RKO (cell line): ENCODE results near the gene ELOVL3.
A peak's percentile ranks its signal among the peaks of the same experiment; 100 is the strongest.
"Not testable (repeated sequence)": the region's sequence is repeated elsewhere in the genome, so short reads cannot be mapped to it uniquely, and the experiment has no call there.

Experiments
- DNase-seq: peaks from one replicate; pipeline ENCODE4 v3.0.0-alpha.2; 2016; ENCODE audit warnings: low spot score

The ELOVL3 gene

DNA sequence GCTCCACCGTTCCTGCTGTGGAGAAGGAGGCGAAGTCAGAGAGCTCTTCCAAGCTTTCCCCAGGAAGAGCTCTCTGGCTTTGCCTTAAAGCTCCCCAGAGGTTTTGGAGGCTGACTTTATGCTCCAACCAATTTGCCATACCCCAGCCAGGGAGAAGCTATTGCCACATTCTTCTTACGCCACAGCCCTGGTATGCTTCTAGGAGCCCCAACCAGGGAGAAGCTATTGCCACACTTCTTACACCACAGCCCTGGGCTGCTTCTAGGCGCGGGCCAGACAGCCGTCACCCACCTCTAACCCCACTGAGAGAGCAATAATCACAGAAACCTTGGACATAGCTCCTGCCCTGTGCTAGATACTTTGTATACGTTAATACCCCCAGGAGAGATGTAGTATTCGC, 951 bp downstream of the ELOVL3 start:
- DNase-seq, result no peak

DNA sequence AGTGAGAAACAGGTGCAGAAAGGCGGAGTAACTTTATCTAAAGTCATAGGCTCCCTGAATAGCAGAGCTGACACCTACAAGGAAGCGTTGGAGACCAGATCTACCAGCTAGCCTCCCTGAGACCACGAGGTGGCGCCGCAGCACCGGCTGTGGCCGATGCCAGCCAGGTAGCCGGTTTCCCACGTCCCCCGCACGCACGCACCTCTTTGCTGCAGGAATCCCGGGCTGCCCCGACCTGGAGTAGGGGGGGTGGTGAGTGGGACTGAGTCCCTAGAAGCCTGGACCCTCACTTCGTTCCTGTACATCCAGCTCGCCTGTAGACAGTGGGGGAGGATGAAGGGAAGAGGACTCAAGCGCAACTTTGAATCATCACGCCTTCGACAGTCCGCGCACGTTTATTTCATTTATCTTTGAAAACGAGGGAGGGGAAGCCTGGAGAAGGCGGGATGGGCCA, 3.7 kb downstream of the ELOVL3 start:
- DNase-seq, result peak; percentile 79

- no peak for DNase-seq
Measured at GRCh38 chr10:102230264-102230860, 4.3 kb downstream of the ELOVL3 start.

DNA sequence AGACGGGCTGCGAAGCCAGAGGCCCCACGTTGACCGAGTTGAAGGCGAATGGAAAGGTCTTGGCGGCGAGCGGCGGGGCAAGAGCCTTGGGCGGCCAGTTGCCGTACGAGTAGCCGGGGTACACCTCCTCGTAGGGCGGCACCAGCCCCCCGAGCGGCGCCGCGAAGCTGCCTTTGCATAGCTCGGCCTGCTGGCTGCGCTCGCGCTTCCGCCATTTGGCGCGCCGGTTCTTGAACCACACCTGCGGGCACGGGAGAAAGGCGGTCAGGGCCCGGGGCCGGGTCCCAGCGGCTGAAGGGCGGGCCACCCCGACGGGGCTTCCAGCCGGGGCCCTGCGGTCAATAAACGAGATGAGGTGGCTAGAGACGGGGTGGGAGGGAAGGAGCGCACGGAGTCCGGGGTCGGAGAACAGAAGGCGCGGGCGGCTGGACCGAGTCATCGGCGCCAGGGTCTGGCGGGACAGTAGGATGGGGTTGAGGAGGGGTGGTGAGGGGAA, 4.8 kb downstream of the ELOVL3 start:
- no peak for DNase-seq

DNA sequence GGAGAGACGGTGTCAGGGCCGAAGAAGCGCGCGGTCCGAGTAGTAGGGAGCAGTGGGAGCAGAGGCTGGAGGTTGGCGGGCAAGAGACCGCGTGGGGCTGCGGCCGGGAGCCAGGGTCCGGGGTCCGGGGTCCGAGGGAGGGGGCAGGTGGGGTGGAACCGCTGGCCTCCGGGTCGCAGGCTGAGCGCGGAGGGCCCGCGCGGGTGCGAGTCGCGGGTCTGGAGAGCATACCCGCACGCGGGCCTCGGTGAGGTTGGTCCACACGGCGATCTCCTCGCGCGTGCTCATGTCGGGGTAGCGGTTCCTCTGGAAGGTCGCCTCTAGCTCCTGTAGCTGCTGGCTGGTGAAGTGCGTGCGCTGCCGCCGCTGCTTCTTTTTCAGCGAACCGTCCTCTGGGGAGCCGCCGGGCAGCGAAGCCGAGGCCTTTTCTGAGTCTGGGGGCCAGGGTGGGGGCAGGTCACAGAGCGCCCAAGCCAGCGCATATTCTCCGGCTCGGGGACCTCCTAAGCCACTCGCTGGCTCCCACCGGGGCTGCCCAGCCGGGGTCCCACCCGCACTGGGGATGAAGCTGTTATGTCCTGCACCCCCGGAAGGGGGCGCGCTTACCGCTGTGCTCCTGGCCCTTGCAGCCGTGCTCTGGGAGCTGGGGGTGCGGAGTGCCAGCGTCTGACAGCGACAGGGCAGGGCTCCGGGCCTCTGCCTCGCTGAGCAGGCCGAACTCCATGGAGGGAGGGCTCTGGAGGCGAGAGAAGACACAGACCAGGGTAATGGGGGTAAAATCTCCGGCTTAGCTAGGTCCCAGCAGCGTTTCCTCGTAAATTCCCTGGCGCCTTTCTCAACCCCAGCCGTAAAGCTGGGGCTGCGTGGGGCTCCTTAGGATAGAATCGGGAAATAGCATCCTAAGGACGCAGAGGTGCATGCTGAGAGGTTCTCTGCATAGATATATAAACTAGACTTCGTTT, 5.5 kb downstream of the ELOVL3 start:
- DNase-seq, result no peak

DNA sequence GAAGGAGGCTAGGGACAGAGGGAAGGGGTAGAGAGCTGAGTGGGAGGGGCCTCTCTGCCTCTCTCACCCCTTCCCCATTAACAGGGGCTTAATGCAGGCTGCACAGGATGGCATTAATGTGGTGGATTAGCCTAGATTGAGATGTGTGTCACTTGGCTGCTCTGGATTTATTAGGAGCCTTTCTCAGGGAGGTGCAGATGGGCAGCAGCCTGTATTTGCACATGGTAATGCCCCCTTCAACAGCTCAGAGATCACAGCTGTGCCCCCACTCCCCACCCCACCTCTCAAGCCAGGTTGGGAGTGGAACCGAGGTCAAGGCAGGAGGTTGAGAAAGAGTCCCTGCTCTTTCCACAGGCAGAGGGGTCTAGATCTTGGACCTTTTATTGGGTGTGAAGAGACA, 7.9 kb downstream of the ELOVL3 start:
- no peak for DNase-seq

- no peak for DNase-seq
Measured at GRCh38 chr10:102234888-102235597, 8.9 kb downstream of the ELOVL3 start.

DNA sequence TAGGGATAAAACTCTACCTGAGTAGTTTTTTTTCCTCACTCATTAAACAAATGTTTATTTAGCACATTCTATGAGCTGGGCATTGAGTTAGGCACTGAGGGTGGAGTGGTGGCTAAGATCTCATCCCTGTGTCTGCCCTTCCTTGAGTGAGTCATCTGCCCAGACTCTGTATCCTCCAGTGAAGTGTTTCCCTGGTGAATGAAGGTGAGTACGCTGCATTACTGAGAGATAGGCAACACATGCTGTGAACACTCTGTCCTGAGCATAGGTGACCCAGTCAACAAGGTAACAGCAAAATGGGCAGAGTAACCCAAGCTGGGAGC, 9.5 kb downstream of the ELOVL3 start:
- no peak for DNase-seq

DNA sequence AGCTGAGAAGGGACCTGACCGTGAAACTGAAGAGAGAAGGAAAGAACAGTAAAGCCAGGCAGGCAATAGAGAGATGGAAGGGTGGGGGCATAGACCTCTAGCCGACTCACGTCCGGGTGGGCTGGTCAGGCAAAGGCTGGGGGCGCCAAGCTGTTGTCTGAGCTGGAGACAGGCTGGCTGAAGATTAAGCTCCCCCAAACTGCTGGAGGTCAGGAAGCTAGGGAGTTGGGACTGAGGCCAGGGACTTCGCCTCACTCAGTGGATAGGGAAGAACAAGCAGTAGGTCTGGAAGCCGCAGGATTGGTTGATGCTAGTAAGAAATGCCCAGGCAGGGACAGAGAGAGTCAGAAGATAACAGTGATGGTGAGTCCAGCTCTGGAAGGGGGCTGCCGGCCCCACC, 9.9 kb downstream of the ELOVL3 start:
- DNase-seq, result no peak

DNA sequence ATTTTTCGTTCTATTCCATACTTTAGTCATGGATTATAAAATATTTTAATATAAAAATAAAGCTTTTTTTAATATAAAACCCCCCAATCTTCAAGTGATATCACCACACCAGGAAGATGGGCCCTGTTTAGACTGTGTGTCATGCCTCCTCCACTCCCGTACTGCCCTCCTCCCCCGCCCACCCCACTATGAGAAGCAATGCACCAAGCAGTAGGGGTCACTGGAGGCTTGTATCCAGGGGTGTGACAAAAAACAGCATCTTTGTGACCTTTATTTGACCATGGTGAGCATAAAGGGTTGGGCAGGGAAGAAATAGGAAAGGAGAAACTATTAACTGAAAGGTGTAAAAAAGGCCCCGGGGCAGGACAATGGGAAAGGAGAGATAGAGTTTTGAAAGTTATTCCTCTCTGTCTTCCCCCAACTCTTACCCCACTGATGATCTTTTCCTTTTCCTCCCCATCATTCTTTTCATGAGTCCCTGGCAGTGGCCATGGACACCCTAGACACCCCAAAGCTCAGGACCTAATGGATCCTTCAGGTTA, 11.7 kb downstream of the ELOVL3 start:
- no peak for DNase-seq

DNA sequence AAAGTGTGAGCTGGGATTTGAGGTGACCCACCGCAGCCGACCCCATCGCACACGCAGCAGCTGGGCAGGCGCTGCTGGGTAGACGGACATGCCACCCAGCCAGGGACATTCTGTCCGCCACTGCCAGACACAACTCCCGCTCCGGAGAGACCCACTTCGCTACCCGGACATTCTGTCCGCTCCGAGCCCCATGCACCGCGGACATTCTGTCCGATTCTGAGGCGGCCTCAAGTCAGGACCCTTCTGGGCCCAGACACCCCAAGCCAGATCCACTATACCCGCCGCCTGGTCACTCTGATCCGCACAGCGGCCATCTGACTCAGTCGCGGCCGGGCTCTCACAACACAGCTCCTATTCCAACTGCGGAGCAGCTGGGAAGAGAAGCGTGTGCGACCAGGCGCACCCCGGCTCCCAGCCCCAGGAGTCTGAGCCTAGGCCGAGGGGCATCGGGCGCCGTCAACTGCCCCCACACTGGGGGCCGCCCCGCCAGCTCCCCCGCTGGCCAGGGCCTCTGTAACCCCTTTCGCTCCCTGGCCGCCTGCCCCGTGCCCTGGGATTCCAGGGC, 14.4 kb downstream of the ELOVL3 start:
- DNase-seq, result no peak

GRCh38 chr10:102241032-102241443, 14.9 kb downstream of the ELOVL3 start:
- DNase-seq, result no peak

DNA sequence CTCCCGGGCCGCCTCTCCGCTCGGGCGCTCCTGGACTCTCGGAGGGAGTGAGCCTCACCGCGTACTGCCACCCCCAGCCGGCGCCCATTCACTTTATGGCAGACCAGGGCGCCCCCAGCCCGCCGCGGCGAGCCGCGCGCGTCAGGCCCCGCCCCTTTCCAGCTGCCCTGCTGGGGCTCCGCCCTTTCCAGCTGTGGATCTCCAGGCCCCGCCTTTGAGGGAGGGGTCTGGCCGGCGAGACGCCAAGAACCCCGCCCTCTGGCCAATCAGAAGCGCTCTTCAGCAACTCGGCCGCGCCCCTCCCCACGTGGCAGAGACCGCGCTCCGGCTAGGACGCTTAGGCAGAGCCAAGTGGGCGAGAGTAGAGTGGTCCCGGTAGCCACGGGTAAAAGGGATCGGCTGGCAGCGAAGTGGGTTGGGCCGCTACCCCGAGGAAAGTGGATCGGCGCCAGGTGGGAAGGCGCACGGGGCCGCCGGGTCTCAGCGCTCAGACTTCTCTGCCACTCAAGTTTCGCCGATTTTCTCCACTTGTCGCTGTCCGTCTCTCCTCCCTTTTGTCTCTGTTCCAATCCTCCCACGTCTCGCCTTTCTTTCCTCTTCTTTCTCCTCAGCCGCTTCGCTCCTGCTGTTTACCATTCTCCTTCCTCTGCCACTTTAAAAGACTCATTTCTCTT, 15.5 kb downstream of the ELOVL3 start, which contains the start of gene PITX3:
Gene PITX3 (minus strand): TSS at position 69 of the 674 bp plus-strand sequence. CDS start 9,432 bp downstream, outside the sequence.
- no peak for DNase-seq

- DNase-seq, result no peak
Measured at GRCh38 chr10:102242118-102242485, 16.0 kb downstream of the ELOVL3 start.

GRCh38 chr10:102243309-102243708, 17.2 kb downstream of the ELOVL3 start:
- DNase-seq, result no peak

DNA sequence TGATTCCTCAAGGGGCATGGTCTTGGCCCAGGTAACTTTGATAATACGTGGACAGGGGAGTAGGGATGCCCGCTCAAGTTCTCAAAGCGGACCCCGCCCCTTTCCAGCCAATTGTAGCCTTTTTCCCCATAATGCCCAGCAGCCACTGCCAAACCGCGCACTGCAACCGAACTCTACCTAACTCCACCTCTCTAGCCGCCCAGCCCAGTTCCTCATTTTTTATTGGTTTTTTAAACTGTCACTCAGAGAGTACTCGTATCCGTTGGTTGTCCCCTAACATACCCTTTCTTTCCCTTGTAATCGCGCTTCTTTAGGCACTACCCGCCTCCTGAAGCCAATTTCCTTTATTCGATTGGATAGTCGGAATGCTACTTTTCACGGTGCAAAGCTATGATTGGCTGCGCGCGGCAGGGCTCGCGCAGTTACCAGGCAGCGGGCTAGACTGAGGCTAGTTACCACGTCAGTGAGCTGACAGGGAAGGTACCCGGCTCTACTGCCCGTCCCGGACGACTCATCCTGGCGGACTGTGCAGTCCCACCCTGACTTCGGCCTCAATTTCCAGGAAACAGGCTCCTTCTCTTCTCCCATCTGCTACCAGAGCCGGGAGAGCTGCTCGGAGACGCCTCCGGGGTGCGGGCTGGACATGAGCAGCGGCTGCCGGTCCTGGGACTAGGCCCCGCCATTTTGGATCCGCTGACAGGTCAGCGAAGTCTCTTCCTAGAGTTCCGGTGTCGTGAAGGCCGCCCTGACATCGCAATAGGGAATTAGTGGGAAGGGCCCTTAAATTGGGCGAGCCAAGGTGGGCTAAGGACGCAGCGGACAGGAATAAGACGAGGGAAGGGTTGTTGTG, 19.2 kb downstream of the ELOVL3 start, which contains the start of gene GBF1:
Gene GBF1 (plus strand): TSS at position 451 of the 850 bp plus-strand sequence. CDS start 13,407 bp downstream, outside the sequence.
- DNase-seq, result peak; percentile 100

GRCh38 chr10:102245932-102246251, 19.8 kb downstream of the ELOVL3 start:
- no peak for DNase-seq

GRCh38 chr10:102246261-102246660, 20.2 kb downstream of the ELOVL3 start:
- DNase-seq, result peak; percentile 56

GRCh38 chr10:102247734-102248133, 21.6 kb downstream of the ELOVL3 start:
- no peak for DNase-seq

DNA sequence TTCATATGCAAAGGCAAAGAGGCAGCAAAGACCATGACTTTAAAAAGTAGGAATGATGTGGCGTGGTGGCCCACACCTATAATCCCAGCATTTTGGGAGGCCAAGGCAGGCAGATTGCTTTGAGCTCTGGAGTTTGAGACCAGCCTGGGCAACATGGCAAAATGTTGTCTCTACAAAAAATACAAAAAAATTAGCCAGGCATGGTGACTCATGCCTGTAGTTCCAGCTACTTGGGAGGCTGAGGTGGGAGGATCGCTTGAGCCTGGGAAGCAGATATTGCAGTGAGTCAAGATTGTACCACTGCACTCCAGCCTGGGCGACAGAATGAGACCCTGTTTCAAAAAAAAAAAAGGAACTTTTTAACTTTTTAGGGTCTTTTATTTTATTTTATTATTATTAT, 26.4 kb downstream of the ELOVL3 start:
- DNase-seq, result not testable (repeated sequence)
